Endometrial microvascular endothelial cells (primary cell): ENCODE data around the gene TMEM132A. TPM values are rescaled to one million over a fixed set of nuclear protein-coding genes. Genes with fewer than 3 reads are reported as not detected.
"Not testable (repeated sequence)": the region's sequence is repeated elsewhere in the genome, so short reads cannot be mapped to it uniquely, and the experiment has no call there.

Experiments used
- in situ Hi-C: cut with HindIII; loops from 2 replicates; pipeline ENCODE4 v1.10.0; 2017; ENCODE audit warnings: low sequenced_read_pairs, low pct_unique_long_range_greater_than_20kb; ENCODE audit errors: inconsistent ontology term
- total RNA-seq: library from RNA; depleted of rRNA; stranded (reverse); fragments of >200 nt; gene quantifications from one replicate; pipeline ENCODE4 v1.2.3, GENCODE V29; 2015; ENCODE audit errors: inconsistent ontology term

TMEM132A gene
- total RNA-seq, 1 donor from 2014 or later, result 105 TPM

DNA sequence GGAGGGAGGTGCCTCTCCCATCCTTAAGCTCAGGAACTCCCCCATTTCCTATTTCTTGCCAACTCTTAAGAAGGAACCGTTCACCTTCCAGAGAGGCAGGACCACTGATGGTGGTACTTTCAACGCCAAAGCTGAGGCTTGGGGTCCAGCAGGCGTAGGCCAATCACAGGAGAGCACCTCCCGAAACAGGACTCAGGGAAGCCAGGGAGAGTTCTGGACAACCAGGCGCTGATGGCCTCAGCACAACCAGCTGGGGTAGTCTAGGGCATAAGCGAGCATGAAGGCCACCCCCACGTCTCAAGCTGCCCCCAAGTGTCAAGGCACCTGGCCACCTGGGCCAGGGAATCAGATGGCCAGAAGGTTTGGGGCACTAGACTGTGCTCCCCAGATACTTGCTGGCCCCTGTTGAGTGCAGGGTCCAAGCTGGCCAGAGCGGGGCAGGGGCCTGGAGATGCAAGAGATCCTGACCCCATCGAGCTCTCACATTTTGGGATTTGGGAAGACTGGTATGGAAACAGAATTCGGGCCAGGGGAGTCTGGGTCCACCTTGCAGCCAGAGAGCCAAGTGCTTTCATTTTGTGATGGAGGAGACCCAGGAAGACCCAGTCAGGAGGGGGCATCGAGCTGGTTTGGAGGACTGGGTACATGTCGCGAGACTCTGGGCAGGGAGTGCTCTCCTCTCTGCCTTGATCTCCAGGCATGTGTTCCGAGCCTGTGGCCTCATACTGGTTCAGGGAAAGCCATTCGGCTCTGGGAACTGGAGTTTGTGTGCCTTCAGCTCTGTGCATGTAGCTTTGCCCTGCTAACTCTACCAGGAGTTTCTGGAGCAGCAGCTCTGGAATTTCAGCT lies 48.1 kb downstream of the TMEM132A start:
- in situ Hi-C loops, result no loop called here

DNA sequence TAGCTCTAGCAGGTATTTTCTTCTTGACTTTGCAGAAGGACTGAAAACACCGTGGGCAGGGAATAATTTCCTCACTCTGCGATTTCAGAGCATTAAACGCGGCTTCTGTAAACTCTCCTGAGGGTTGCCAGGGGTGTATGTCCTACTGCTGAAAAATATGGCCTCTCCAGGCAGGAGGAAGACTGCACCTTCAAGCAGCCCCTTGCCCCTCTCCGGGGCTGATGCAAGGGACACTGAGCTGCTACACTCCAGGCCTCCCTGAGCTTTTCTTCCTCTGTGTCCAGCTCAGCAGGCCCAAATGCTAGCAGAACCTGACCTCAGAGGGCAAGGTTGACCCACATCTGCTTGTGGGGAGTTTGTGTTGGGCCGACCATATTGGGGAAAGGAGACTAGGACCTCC lies 49.4 kb downstream of the TMEM132A start:
- in situ Hi-C loops, result no loop called here

DNA sequence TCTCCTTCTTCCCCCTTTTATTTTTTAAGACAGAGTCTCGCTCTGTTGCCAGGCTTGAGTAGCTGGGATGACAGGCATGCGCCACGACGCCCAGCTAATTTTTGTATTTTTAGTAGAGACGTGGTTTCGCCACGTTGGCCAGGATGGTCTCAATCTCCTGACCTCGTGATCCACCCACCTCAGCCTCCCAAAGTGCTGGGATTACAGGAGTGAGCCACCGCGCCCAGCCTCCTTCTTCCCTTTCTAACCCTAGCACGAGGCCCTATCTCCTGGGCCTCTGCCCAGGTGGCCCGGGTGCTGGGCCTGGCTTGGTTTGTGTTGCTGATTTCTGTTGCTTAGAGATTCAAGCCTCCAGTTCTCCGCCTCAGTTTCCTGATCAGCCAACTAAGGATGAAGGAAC lies 50.1 kb downstream of the TMEM132A start:
- in situ Hi-C loops, result not testable (repeated sequence)

DNA sequence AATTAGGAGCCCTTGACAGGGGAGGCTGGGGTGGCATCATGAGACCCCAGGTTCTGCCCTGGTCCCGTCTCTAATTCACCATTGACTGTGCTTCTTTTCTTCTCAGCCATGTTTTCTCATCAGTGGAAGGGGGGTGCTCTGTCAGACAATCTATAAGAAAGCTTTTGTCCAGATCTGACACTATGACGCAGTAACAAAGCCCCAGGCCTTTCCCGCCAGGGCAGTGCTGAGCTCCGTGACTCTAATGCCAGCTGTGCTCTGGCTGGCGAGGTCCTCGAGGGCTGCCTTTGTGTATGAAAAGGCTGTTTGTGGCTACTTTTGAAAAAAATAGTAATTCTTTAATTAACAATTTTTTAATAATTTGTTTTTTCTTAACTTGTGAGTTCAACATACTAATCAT lies 50.5 kb downstream of the TMEM132A start:
- in situ Hi-C loops, result no loop called here

DNA sequence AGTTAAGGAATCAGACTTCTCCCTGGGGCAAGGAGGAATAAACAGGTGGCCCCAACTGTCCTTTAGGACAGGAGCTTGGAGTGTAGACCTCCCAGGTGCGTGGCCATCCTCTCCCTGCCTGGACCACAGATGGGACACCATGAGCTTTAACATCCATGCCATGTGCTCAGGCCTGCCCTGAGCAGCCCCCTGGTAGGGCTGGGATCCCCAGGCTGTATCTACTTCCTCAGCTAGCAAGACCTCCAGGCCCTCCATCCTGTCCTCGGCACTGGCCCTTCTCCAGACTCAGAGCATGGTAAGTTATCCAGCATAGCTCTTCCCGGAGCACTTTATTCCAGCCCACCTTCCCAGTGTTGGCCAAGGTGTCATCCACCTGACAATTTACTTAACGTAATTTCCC lies 53.0 kb downstream of the TMEM132A start:
- in situ Hi-C loops, result no loop called here

DNA sequence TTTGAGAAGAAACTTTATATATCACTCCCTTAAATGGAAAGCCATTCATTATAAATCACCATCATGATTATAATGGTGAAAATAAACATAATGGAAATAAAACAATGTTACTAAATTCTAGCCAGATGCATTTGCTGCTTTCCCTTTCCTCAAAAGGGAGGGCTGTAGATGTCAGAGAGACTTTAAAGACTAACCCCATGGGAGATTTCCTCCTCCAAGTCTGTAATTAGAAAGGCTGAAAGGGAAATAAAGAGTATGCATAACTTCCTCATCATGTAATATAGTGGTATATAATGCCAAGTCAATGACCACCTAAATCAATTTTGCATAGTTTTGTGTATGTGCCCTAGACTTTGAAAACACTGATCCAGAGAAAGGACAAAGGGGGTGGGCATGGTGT lies 53.6 kb downstream of the TMEM132A start:
- in situ Hi-C loops, result no loop called here

DNA sequence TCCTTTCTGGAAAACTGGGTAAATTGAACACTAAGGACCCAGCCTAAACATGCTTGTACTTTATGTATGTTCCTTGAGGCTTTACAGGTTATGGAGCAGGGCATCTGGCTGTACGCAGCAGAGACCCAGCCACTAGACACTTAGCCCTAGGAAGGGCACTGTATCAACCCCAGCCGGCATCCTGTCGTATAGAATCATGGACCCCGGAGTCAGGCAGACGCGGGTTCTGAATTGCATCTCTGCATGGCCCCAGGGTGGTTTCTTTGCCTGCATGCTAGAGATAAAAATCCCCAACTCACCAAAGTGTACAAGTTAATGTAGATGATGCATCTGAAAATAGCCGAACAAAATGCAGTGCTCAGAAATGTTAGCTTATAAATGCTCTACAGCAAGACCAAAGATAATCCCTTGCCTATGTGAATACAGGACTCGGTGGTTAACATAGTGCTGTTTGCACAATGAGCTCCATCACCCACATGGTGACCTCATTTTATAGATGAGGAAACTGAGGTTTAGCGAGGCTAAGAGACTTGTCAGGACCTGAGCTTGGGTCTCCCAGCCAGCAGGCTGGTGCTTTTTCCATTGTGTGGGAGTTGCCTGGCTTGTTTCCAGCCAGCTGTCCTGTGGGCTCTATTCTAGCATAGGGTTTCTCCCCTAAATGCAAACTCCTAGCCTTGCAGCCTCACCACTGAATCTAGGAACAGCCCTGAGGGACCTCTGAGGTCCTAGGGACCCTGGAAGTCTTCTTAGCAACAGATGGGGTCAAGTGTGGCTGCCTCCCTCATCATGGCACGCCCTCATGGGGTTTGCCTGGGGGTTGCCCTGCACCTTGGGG lies 54.5 kb downstream of the TMEM132A start:
- in situ Hi-C loops, result no loop called here

DNA sequence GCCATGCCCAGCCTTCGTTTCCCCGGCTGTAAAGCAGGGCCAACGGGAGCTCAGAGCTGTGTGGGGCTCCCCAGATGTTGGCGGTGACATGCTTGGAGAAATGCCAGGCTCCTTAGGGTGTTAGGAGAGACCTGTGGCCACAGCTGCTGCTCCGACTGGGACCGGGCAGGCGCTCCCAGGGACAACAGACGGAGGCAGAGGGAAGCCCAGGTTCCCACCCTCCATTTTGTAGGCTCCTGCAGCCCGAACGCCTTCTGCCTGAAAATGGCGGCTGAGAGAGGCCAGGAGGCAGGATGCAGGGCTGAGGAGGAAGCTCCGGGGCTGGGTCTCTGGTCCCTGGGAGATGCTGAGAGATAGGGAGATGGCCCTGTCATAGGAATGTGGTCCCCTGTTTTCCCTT lies 57.3 kb downstream of the TMEM132A start:
- in situ Hi-C loops, result no loop called here

DNA sequence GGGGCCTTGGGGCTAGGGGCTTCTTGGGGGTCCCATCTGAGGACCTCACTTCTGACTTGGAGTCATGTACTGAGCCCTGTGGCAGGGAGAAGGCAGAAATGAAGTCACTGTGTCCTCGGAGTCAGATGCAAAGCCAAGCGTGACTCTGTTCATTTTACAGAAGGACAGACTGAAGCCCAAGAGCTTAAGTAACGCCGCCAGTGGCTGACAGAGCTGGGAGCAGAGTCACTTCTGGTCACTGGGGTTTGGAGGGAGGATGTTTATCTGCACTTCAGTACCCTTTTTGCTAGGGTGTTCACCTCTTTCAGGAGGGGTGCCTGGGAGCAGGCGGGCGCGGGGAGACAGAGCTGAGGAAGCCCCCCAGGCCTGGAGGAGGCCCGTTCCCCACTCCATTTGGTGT lies 57.9 kb downstream of the TMEM132A start:
- in situ Hi-C loops, result no loop called here

DNA sequence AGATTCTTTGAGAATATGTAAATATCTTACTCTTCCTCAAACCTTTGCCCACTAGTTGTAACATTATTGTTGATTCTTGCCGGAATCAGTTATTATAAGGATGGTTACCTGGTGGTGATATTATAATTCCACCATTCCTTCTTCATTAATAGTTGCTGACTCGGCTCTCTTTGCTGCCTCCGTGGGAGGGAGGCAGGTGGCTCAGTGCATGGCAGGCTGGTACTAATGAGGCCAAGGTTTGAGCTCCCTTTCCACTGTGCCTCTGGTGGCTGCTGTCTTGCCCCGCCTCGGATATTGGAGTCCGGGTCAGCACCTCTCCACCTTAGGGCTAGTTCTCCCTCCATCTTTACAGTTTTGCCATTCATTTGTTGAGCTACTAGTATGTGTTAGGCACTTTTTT lies 59.9 kb downstream of the TMEM132A start:
- in situ Hi-C loops, result no loop called here

DNA sequence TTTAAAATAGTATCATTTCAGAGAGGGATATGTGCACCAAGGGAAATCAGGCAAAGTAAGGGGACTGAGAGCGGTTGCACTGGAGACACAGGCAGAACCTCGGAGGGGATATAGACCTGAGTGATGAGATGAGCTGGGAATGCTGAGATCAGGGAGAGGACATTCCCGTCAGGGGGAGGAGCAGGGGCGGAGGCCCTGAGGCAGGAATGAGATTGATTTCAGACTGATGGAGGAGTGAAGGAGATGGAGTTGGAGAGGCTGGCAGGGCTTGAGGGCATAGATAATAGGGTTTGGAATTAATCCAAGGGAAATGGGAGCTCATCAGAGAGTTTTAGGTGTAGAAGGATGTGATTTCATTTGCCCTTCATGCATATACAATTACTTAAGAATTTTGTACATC lies 60.4 kb downstream of the TMEM132A start:
- in situ Hi-C loops, result no loop called here

DNA sequence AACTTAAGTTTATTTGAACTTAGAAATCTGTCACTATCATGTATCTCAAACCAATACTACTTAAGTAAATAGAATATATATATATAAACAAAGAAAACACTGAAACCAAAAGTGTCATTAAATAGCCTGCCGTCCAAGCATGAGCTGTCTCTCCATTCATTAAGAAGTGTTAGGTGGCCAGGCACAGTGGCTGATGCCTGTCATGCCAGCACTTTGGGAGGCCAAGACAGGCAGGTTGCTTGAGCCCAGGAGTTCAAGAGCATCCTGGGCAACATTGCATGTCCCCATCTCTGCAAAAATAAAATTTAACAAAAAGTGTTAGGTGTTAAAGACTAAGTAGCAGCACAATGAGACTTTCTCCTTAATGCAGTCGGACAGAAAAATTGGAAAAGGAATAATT lies 61.2 kb downstream of the TMEM132A start:
- in situ Hi-C loops, result no loop called here

DNA sequence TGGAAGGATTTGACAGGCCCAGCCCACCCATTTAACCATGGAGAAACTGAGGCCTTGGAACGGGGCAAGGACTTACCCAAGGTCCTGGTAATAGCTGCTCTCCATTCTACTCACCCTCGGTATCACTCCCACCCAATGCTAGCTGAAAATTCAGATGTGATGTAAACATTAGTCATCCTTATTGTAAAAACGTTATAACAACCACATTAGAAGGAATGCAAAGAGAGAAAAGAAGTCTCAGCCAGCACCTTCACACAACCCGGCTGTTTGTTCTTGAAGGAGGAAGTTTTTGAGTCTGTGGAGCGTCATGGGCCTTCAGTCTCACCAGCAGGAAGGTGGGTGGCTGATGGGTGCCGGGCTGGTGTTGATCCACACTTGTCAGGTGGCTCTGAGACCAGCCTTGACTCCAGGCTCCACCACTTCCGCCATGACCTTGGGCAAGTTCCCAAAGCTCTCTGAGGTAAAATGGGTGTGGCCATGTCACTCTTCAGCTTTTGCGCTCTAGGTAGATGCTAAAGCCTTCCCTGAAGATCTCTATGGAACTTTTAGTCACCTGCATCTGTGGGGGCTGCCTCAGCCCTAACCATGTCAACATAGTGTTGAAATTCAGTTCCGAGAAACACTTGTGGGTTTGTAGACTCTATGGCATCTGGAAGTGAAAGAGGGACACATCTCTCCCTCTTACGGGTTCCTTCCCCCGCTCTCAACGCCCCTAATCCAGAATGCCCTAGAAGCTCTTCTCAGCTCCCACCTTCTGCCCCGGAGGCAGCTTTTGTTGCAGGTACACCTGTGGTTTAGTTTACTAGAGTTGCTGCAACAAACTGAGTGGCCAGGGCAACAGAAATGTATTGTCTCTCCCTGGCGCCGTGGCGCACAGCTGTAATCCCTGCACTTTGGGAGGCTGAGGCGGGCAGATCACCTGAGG lies 62.0 kb downstream of the TMEM132A start:
- in situ Hi-C loops, result no loop called here

Other genes with a start within 250 kb of the TMEM132A start
- gene MS4A8, start 224.8 kb upstream of the TMEM132A start, total RNA-seq, result not detected
- gene MS4A18, start 199.7 kb upstream of the TMEM132A start, total RNA-seq, result not detected
- gene MS4A15, start 167.6 kb upstream of the TMEM132A start, total RNA-seq, result not detected
- gene MS4A10, start 139.1 kb upstream of the TMEM132A start, total RNA-seq, result not detected
- 80.8 TPM for gene CCDC86, start 82.3 kb upstream of the TMEM132A start, total RNA-seq
- gene PTGDR2, start 68.5 kb upstream of the TMEM132A start, total RNA-seq, result not detected
- not detected for gene ZP1, start 56.9 kb upstream of the TMEM132A start, total RNA-seq
- gene PRPF19, start 17.9 kb upstream of the TMEM132A start, total RNA-seq, result 130 TPM
- 190 TPM for gene TMEM109, start 10.3 kb upstream of the TMEM132A start, total RNA-seq
- gene SLC15A3, start 27.7 kb downstream of the TMEM132A start, total RNA-seq, result 8.2 TPM
- not detected for gene CD6, start 47.2 kb downstream of the TMEM132A start, total RNA-seq
- not detected for gene CD5, start 178.0 kb downstream of the TMEM132A start, total RNA-seq
- 20.4 TPM for gene VPS37C, start 237.0 kb downstream of the TMEM132A start, total RNA-seq